Mucosa of rectum (tissue), 2 donors: Measurements from ENCODE around the gene CCDC182.

Experiments used
- H3K27ac ChIP-seq, 2 donors: one replicate each; pipeline ENCODE4 v1.7.0; 2013; ENCODE audit warnings: inconsistent platforms in 2 of 2, low read depth in 2 of 2, low read length in 2 of 2
- H3K27me3 ChIP-seq, 2 donors: one replicate each; pipeline ENCODE4 v1.7.0; 2013; ENCODE audit warnings: low read length in 2 of 2; ENCODE audit not compliant: control insufficient read depth in 2 of 2, insufficient read depth in 2 of 2
- H3K36me3 ChIP-seq, 2 donors: one replicate each; pipeline ENCODE4 v1.7.0; 2013; ENCODE audit warnings: low read length in 2 of 2; ENCODE audit not compliant: control insufficient read depth in 2 of 2, insufficient read depth in 2 of 2
- H3K4me1 ChIP-seq, 2 donors: one replicate each; pipeline ENCODE4 v1.7.0; 2013; ENCODE audit warnings: low read length in 2 of 2, mild to moderate bottlenecking in 1 of 2; ENCODE audit not compliant: control insufficient read depth in 2 of 2, insufficient read depth in 2 of 2
- H3K4me3 ChIP-seq, 2 donors: one replicate each; pipeline ENCODE4 v1.7.0; 2013; ENCODE audit warnings: low read length in 2 of 2
- H3K9ac ChIP-seq, 2 donors: one replicate each; pipeline ENCODE4 v1.7.0; 2013; ENCODE audit warnings: low read length in 2 of 2, low read depth in 1 of 2, mild to moderate bottlenecking in 1 of 2
- H3K9me3 ChIP-seq, 2 donors: one replicate each; pipeline ENCODE4 v1.7.0; 2013; ENCODE audit warnings: low read length in 2 of 2; ENCODE audit not compliant: control insufficient read depth in 2 of 2
- donor health status: healthy.
- donor health status: Normal muscosa, but diverticular disease.

The CCDC182 gene

DNA sequence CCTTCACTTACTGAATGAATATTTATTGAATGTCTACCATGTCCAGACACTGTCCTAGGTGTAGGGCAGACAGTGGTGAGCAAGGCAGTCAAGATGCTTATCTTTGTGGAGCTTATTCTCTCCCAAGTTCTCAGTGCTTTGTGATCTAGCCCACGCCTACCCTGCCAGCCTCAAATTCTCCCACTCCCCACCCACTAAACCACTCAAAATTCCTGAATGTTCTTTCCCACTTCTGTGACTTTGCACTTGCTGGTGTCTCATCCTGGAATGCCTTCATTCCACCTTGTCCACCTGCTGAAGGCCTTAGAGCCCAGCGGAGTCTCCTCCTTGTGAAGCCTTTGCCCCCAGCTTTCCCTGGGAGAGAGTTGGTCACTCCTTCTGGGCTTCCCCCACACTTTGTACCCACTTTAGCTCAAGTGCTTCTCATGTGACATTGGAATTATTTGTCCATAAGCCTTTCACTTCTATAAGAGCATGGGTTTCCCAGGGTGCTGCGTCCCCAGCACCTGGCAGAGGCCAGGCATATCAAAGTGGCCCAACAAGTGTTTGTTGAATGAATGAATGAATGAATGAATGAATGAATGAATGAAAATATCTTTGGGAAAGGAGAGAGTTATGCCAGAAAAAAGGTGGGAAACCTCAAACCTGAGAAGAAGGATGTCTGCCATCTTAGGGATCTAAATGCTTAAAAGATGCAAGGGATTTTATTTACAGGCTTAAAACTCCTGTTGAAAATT is 23.0 kb downstream of the CCDC182 start:
- no peak overlapping the region for H3K4me3 ChIP-seq
- no peak overlapping the region for H3K27ac ChIP-seq
- H3K4me1 ChIP-seq, result no peaks in the 10 kb centered on the region
- no peaks in the 10 kb centered on the region for H3K9me3 ChIP-seq
- peaks cover 0 to 3% of the 10 kb centered on the region in 2 donors for H3K27me3 ChIP-seq
- H3K36me3 ChIP-seq, result no peaks in the 10 kb centered on the region
- H3K9ac ChIP-seq, result no peak overlapping the region

DNA sequence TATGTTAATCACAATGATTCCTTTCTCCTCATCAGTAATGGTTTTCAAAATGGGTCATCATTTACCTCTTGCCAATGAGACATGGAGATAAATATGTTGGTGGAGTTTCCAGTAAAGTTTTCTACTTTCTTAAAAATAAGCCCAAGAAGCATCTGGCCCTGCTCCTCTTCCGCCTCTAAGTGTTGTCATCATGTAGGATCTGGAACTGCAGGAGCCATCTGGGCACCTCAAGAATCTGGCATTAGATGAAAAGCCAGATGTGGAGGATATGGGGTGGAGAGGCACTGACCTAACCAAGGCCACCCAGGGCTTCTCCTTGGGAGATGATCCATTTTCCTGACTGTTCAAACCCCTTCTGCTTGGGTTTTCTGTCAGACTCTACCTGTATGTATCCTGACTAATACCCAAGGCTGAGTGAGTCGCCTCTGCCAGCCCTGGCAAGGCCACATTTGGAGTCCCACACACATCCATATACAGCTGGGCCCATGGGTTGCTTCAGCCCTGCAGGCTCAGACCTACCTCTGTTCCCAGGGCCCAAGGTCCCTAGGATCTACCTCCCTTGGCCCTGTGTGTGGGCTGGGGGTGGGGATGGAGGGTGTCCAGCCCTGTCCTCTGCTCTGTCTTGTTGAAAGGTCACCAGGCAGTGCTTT is 24.6 kb downstream of the CCDC182 start:
- H3K9me3 ChIP-seq, result no peaks in the 10 kb centered on the region
- H3K36me3 ChIP-seq, result no peaks in the 10 kb centered on the region
- no peak overlapping the region for H3K9ac ChIP-seq
- no peak overlapping the region for H3K4me3 ChIP-seq
- no peaks in the 10 kb centered on the region for H3K4me1 ChIP-seq
- H3K27ac ChIP-seq, result no peak overlapping the region
- H3K27me3 ChIP-seq, result peaks cover 0 to 6% of the 10 kb centered on the region in 2 donors

DNA sequence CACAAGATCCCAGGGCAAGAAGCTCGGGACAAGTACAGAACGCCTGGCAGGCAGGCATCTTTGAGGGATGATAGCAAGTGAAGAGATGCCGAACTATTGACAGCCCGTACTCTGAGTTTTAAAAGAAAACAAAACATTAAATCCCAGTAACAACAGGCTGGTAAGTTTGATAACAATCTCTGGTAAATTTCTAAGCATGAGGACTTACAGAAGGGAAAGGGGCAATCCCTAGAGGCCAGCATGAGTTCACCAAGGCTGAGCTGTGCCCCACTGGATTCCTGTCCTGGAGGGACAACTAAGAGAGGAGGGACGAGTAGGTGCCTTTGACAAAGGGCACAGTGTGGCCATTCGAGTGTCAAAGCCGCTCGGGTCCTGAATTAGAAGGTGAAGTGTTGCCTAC is 26.2 kb downstream of the CCDC182 start:
- Histone ChIP-seq H3K27me3 (peaks cover 0 to 6% of the 10 kb centered on the region in 2 donors), H3K36me3 (no peaks in the 10 kb centered on the region), H3K4me1 (no peaks in the 10 kb centered on the region), H3K9me3 (no peaks in the 10 kb centered on the region), H3K27ac (no peak overlapping the region), H3K9ac (no peak overlapping the region), H3K4me3 (no peak overlapping the region)

DNA sequence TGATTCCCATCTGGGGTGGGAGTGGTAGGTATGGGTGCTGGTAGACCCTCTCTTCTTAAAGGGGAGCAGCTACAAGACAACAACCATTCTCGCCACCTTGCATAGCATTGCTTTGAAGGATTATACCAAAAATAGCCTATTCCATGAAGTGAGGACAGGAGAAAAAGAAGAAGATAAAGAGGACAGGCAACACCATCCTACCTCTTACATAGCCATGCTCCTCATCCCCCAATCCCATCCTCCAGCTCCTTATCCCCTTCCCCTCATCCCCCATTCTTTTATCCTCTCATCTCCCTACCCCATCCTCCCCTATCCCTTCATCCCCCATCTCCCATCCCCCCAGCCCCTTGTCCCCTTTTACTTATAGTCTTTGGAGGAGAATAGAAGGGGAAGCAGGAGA is 29.1 kb downstream of the CCDC182 start:
- no peaks in the 10 kb centered on the region for H3K4me1 ChIP-seq
- no peaks in the 10 kb centered on the region for H3K36me3 ChIP-seq
- peaks cover 4 to 6% of the 10 kb centered on the region in 2 donors for H3K27me3 ChIP-seq
- H3K9me3 ChIP-seq, result no peaks in the 10 kb centered on the region
- no peak overlapping the region for H3K27ac ChIP-seq
- H3K9ac ChIP-seq, result no peak overlapping the region
- no peak overlapping the region for H3K4me3 ChIP-seq

DNA sequence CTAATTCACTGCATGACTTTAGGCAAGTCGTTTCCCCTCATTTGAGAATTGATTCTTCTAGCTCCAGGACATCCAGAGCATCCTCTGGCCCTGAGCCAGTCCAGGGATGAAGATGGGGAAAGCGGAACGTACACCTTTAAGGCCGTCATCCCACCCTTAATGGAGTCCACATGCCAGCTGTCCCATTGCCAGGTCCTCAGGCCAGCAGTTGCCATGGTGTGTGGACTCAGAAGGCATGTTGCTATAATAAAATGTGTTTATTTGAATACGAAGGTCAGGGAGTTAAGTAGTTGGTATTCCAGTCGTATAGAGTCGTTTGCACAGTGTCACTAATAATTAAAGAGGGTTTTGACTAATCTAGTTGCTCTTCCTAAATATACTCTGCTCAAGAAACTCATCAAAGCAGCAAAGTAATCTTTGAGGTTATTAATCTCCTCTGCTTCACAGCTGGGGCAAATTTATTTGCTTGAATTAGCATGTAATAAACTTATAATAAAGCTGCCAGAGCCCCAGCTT is 30.4 kb downstream of the CCDC182 start:
- H3K36me3 ChIP-seq, result no peaks in the 10 kb centered on the region
- H3K4me3 ChIP-seq, result no peak overlapping the region
- no peaks in the 10 kb centered on the region for H3K4me1 ChIP-seq
- peaks cover 4 to 6% of the 10 kb centered on the region in 2 donors for H3K27me3 ChIP-seq
- no peaks in the 10 kb centered on the region for H3K9me3 ChIP-seq
- H3K9ac ChIP-seq, result no peak overlapping the region
- H3K27ac ChIP-seq, result no peak overlapping the region

- Histone ChIP-seq H3K9me3 (no peaks in the 10 kb centered on the region), H3K4me1 (no peaks in the 10 kb centered on the region), H3K4me3 (no peak overlapping the region), H3K27ac (no peak overlapping the region), H3K9ac (no peak overlapping the region), H3K36me3 (no peaks in the 10 kb centered on the region), H3K27me3 (peaks cover 4 to 6% of the 10 kb centered on the region in 2 donors)
Measured at GRCh38 chr17:57713140-57713539, 32.0 kb downstream of the CCDC182 start.

GRCh38 chr17:57708410-57708809 is 36.7 kb downstream of the CCDC182 start:
- Histone ChIP-seq H3K9ac (no peak overlapping the region), H3K4me1 (no peaks in the 10 kb centered on the region), H3K27ac (no peak overlapping the region), H3K36me3 (no peaks in the 10 kb centered on the region), H3K27me3 (peaks cover 2 to 3% of the 10 kb centered on the region in 2 donors), H3K9me3 (no peaks in the 10 kb centered on the region), H3K4me3 (no peak overlapping the region)

DNA sequence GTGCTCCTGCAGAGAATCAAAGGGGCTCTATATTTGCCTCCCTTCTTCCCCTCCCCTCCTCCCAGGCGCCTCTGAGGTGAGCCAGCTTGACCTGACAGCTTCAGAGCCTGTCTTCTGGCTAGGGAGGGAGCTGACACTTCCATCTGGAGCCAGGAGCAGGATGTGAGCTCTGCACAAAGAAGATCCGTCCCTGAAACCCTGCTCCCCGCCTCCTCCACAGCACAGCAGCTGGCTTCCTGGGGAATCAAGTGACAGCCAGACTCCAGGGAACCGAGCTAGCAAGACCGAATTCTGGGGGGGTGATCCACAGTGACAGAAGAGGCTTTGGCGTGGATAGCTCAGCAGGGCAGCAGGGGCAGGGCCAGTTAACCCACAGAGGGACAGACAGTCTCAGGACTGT is 37.2 kb downstream of the CCDC182 start:
- no peaks in the 10 kb centered on the region for H3K36me3 ChIP-seq
- peaks cover 0 to 3% of the 10 kb centered on the region in 2 donors for H3K27me3 ChIP-seq
- H3K27ac ChIP-seq, result no peak overlapping the region
- H3K4me3 ChIP-seq, result no peak overlapping the region
- H3K4me1 ChIP-seq, result no peaks in the 10 kb centered on the region
- no peaks in the 10 kb centered on the region for H3K9me3 ChIP-seq
- no peak overlapping the region for H3K9ac ChIP-seq

DNA sequence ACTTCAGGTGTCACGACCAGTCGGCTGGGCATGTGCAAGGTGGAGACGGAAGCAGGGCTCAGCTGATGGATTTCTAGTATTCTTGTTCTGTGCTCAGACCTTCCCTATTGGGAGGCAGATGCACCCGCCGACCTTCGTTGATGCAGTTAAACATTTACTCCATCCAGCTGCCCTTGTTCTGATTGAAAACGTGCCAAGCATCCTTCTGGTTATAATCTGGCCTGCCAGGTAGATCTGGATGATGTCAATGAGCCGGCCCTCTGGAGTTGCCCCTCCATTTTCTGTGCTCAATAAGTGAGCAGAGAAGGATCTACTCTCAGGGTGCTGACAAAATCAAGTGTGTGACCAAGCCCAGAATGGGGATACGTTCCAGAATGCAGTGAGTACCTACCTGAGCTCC is 38.3 kb downstream of the CCDC182 start:
- H3K4me3 ChIP-seq, result no peak overlapping the region
- H3K27me3 ChIP-seq, result peaks cover 0 to 3% of the 10 kb centered on the region in 2 donors
- no peaks in the 10 kb centered on the region for H3K36me3 ChIP-seq
- H3K27ac ChIP-seq, result no peak overlapping the region
- H3K9ac ChIP-seq, result no peak overlapping the region
- H3K9me3 ChIP-seq, result no peaks in the 10 kb centered on the region
- no peaks in the 10 kb centered on the region for H3K4me1 ChIP-seq

GRCh38 chr17:57705921-57706695 is 39.0 kb downstream of the CCDC182 start:
- Histone ChIP-seq H3K9ac (no peak overlapping the region), H3K4me3 (no peak overlapping the region), H3K4me1 (no peaks in the 10 kb centered on the region), H3K36me3 (no peaks in the 10 kb centered on the region), H3K27me3 (peaks cover 0 to 3% of the 10 kb centered on the region in 2 donors), H3K9me3 (no peaks in the 10 kb centered on the region), H3K27ac (no peak overlapping the region)
